Activated T-helper 17 cell treated with anti-CD3 and anti-CD28 coated beads, Interleukin-2, amount 50 U/mL, for 72 hours (primary cell): ENCODE results near the gene KRT9. TPM values are rescaled to one million over a fixed set of nuclear protein-coding genes. Genes with fewer than 3 reads are reported as not detected.
A peak's percentile ranks its signal among the peaks of the same experiment; 100 is the strongest.
"Not testable (repeated sequence)": the region's sequence is repeated elsewhere in the genome, so short reads cannot be mapped to it uniquely, and the experiment has no call there.

Experiments
- ATAC-seq: fragments of 150-1000 bp; cut with Tn5 transposase; replicated peaks from 2 replicates; pipeline ENCODE4 v1.10.0; 2021; ENCODE audit warnings: mild to moderate bottlenecking, moderate library complexity
- H3K27ac Mint-ChIP-seq: one replicate; pipeline ENCODE4 v1.8.0; 2022; ENCODE audit warnings: mixed read lengths
- H3K27me3 Mint-ChIP-seq: one replicate; pipeline ENCODE4 v1.8.0; 2022; ENCODE audit warnings: mixed read lengths
- H3K36me3 Mint-ChIP-seq: one replicate; pipeline ENCODE4 v1.8.0; 2022; ENCODE audit warnings: low read depth, mild to moderate bottlenecking, mixed read lengths
- H3K4me1 Mint-ChIP-seq: one replicate; pipeline ENCODE4 v1.8.0; 2022; ENCODE audit warnings: mixed read lengths
- H3K4me3 Mint-ChIP-seq: one replicate; pipeline ENCODE4 v1.8.0; 2022; ENCODE audit warnings: mild to moderate bottlenecking, mixed read lengths
- H3K9me3 Mint-ChIP-seq: one replicate; pipeline ENCODE4 v1.8.0; 2022; ENCODE audit warnings: mixed read lengths
- total RNA-seq, 2 donors: library from RNA; stranded (reverse); gene quantifications; one replicate each; pipeline ENCODE4 v1.2.3, GENCODE V29; 2022

The KRT9 gene
- total RNA-seq, 2 donors from 2014 or later, result not detected

DNA sequence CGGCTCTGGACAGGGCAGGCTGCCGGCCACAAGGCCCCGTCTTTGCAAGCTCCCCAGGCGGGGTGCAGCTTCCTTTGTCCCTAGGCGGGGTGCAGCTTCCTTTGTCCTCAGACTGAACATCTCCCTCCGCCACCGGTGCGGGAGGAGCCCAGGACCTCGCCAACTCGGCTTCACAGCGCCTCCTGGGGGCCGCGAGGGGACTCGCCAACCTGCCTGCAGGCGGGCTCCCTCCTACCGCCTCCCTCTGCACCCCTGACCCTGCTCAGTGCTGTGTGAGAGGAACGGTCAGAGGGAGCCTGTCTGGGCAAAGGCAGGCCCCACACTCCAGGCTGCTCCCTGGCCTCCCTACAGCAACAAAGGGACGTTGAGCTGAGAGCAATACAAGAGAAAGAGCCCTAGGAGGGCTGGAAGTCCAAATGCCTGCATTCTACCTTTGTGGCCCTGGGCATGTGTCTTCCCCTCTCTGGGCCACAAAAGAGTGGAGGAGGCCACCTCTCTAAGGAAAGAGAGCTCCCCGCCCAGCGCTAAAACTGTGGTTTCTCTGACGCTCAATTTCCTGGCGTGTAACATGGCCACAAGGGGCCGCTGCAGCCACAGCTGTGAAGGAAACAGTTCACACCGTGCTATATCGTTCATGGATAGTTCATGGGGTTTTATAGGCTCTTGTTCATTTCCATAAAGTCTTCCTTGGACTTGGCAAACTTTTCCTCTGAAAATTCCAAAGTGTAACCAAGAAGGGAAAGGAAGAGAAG lies 22.8 kb downstream of the KRT9 start:
- peak overlapping the region; percentile 71 for H3K27ac Mint-ChIP-seq
- no peaks in the 10 kb centered on the region for H3K9me3 Mint-ChIP-seq
- H3K4me1 Mint-ChIP-seq, result peaks cover 15% of the 10 kb centered on the region
- peaks cover 6% of the 10 kb centered on the region for H3K36me3 Mint-ChIP-seq
- peak overlapping the region; percentile 68 for H3K4me3 Mint-ChIP-seq
- H3K27me3 Mint-ChIP-seq, result peaks cover 14% of the 10 kb centered on the region
- peak; percentile 73 for ATAC-seq

DNA sequence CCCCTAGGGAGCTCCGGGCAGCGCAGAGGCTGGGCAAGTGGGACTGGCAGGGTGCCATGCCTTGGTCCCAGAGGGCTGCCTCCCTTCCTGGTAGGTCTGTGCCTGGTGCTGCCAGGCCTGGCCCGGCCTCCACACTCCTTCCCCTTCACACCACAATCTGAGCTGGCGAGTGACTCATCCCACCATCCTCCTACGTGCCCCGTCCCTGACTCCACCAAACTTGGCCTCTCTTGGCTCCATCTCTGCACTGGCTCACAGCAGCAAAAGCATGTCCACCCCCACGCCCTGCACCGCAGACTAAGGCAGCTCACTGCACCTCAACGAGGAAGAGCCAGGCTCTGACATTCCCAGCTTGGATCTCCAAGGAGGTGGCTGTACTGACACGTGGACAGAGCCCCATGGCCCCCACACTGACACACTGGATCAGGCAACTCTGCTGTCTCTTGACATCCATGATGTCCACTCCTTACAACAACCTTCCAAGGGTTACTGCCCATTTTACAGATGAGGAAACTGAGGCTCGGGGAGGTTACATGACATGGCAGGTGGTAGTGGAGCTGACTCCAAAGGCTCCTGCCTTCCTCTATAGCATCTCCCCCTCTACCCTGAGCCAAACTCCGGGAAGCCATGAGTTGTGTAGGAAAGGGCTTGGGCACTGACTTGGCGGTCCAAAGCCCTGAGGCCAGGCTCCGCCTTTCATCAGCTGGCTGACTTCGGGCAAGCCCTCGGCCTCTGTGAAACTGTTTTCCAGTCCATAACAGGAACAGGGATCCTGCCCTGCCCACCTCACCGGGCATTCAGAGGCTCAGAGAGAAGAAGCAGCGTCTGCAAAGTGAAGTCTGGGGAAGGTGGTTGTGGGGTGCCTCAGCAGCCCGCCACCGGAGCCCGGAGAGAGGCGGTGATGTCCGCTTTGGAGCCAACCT lies 23.7 kb downstream of the KRT9 start:
- Mint-ChIP-seq H3K4me1 (peaks cover 15% of the 10 kb centered on the region), H3K4me3 (peak overlapping the region; percentile 68), H3K9me3 (no peaks in the 10 kb centered on the region), H3K36me3 (peaks cover 6% of the 10 kb centered on the region), H3K27me3 (peaks cover 8% of the 10 kb centered on the region), H3K27ac (peak overlapping the region; percentile 68)
- peak; percentile 94 for ATAC-seq

DNA sequence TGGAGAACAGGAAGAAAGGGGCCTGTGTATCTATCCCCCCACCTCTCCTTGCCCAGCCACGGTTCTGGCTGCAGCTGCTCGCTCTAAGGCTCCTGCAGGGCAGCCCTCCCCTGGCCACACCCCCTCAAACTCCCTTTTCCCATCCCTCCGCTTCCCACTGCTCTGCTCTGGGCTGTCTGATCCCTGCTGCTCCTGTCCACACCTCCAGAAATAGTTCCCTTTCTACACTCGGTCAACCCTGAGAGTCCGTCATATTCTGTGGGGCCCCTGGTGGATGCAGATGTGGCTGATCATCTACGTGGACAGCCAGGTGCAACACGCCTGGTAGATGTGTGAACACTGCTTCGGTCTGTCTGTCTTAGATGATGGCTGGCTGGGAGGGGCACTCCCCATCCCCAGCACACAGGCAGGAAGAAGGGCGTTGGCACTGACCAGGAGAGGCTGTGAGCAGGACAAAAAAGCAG lies 24.4 kb downstream of the KRT9 start:
- no peak for ATAC-seq
- peaks cover 15% of the 10 kb centered on the region for H3K4me1 Mint-ChIP-seq
- peaks cover 3% of the 10 kb centered on the region for H3K27me3 Mint-ChIP-seq
- H3K36me3 Mint-ChIP-seq, result peaks cover 6% of the 10 kb centered on the region
- H3K9me3 Mint-ChIP-seq, result no peaks in the 10 kb centered on the region
- peak overlapping the region; percentile 68 for H3K27ac Mint-ChIP-seq
- H3K4me3 Mint-ChIP-seq, result peak overlapping the region; percentile 68

DNA sequence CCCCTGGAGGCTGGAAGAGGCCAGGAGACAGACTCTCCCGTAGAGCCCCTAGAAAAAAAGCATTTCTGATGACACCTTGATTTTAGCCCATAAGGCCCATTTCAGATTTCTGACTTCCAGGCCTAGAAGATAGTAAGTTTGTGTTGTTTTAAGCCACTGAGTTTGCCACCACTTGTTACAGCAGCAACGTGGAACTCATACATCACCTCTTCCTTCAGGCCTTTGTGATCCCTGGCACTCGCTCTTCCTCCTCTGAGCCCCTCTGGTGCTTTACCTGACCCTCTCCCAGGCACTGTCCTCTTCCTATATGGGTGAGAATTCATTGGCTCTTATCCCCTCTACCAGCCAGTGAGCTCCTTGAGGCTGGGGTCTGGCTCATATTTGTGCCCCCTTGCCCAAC lies 25.0 kb downstream of the KRT9 start:
- Mint-ChIP-seq H3K27ac (no peak overlapping the region), H3K4me1 (peaks cover 15% of the 10 kb centered on the region), H3K36me3 (peaks cover 6% of the 10 kb centered on the region), H3K9me3 (no peaks in the 10 kb centered on the region), H3K4me3 (no peak overlapping the region), H3K27me3 (peaks cover 1% of the 10 kb centered on the region)
- no peak for ATAC-seq

DNA sequence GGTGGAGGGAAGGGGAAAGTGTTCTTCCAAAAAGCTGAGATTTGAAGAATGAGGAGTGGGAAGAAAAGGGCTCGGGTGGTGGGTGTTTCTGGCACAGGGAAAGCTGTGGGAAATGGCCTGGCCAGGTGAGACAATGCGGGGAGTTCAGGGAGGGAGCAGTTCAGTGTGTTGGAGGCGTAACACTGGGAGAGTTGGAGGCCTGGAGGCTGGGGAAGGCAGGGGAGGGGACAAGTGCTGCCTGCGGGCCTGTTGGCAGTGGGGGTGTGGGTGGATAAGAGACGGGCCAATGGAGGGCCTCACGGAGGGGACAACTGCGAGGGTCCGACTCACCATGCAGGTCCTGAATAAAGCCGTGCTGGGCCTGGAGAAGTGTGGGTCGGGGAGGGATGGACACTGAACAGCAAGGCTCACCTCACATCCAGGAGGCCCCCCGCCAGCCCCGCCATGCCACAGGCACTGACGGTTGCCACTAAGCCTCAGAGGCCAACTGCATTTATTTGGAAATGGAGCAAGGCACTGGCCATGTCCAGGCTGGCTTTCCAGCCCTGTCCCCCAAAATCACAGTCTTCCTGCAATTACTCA lies 25.9 kb downstream of the KRT9 start:
- no peak for ATAC-seq
- Mint-ChIP-seq H3K9me3 (no peaks in the 10 kb centered on the region), H3K4me3 (no peak overlapping the region), H3K4me1 (peaks cover 15% of the 10 kb centered on the region), H3K27me3 (no peaks in the 10 kb centered on the region), H3K36me3 (peaks cover 6% of the 10 kb centered on the region), H3K27ac (no peak overlapping the region)

DNA sequence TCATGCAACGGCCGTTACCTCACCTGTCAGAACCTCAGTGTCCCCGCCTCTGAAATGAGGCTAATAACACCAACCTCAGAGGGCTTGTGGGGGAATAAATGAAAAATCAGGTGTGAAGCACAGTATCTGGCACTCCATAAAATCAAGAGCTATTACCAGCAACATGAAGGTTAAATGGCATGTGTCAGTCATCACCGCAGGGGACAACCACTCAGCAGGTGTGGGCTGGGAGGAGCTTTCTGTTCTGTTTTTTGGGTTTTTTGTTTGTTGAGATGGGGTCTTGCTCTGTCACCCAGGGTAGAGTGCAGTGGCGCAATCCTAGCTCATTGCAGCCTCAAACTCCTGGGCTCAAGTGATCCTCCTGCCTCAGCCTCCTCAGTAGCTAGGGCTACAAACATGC lies 26.9 kb downstream of the KRT9 start:
- Mint-ChIP-seq H3K4me1 (peaks cover 15% of the 10 kb centered on the region), H3K36me3 (peaks cover 6% of the 10 kb centered on the region), H3K27me3 (no peaks in the 10 kb centered on the region), H3K9me3 (no peaks in the 10 kb centered on the region), H3K27ac (no peak overlapping the region), H3K4me3 (no peak overlapping the region)
- ATAC-seq, result no peak

DNA sequence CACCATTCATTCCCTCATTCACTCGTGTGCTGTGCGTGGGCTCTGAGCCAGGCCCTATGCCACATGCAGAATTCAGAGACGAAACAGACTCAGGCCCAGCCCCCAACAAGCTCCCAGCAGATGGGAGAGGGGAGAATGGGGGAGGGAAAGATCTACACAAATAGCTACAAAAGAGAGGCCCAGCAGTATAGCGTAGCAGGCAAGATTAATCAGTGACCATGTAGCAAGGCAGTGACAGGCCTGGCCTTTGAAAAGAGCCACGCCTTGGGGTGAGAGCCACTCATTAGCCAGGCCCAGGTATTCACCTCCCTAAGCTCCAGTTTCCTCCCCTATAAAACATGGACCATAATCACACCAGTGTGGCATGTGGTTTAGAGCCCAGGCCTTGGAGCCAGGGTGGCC lies 27.4 kb downstream of the KRT9 start:
- no peak overlapping the region for H3K27ac Mint-ChIP-seq
- H3K27me3 Mint-ChIP-seq, result no peaks in the 10 kb centered on the region
- no peaks in the 10 kb centered on the region for H3K9me3 Mint-ChIP-seq
- no peak overlapping the region for H3K4me3 Mint-ChIP-seq
- peaks cover 14% of the 10 kb centered on the region for H3K4me1 Mint-ChIP-seq
- peaks cover 6% of the 10 kb centered on the region for H3K36me3 Mint-ChIP-seq
- ATAC-seq, result no peak

DNA sequence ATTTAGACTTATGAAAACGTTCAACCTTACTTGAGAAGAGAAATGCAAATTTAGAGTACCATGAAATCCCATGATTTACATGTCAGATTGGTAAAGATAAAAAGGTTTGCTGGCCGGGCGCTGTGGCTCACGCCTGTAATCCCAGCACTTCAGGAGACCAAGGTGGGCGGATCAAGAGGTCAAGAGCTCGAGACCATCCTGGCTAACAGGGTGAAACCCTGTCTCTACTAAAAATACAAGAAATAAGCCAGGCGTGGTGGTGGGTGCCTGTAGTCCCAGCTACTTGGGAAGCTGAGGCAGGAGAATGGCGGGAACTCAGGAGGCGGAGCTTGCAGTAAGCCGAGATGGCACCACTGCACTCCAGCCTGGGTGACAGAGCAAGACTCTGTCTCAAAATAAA lies 29.1 kb downstream of the KRT9 start:
- not testable (repeated sequence) for H3K27ac Mint-ChIP-seq

DNA sequence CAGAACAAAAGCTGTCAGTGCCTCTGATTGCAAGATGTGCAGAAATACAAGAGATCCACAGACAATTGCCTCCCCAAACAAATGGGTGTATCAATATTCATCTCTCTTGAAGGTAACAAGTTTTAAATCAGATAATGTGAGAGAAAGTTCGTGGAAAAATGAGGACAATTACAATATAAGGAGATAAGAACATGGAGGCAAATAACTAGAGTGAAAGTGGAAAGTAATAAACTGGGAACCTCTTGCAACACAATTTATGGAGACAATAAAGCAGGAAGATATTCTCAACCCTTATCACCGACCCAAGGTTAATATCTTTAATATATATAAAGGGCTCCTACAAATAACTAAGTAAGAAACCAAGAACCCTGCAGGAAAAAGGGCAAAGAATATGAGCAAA lies 29.5 kb downstream of the KRT9 start:
- H3K9me3 Mint-ChIP-seq, result no peaks in the 10 kb centered on the region
- H3K4me3 Mint-ChIP-seq, result no peak overlapping the region
- H3K4me1 Mint-ChIP-seq, result no peaks in the 10 kb centered on the region
- H3K27ac Mint-ChIP-seq, result no peak overlapping the region
- H3K27me3 Mint-ChIP-seq, result no peaks in the 10 kb centered on the region
- no peaks in the 10 kb centered on the region for H3K36me3 Mint-ChIP-seq
- ATAC-seq, result no peak

More for the DNA sequence above, 29.1 kb downstream of the KRT9 start:
- H3K4me3 Mint-ChIP-seq, H3K27me3 Mint-ChIP-seq, H3K9me3 Mint-ChIP-seq, H3K4me1 Mint-ChIP-seq, ATAC-seq, H3K36me3 Mint-ChIP-seq: not testable (repeated sequence)

DNA sequence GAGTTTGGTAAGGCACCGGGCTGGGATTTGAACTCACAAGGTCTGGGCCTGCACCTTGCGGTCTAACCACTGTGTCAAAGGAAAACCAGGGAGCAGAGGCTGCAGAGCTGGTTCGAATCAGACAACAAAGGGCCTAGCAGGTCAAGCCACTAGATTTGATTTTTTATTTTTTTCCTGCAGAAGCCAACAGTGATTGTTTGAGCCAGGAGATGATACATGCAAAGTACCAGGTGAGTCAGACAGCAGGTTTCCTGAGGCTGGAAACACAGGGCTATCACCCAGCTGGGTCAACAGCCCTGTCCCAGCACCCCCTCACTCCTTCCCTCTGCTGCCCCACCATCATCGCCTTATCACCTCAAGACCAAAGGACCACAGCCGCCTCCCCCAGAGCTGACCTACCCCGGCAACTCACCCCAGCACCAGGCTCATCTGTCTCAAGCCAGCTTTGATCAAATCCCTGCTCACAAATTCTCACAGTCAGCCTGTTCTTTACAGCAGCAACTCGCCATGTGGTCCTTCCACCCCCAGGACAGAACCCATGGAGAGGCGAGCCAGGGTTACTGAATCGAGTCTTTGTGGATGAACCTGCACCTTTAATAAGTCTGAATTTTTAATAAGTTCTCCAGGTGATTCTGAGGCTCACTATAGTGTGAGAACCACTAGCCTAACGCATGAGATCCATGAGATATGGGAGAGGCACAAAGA lies 30.8 kb downstream of the KRT9 start:
- H3K27ac Mint-ChIP-seq, result peak overlapping the region; percentile 77

DNA sequence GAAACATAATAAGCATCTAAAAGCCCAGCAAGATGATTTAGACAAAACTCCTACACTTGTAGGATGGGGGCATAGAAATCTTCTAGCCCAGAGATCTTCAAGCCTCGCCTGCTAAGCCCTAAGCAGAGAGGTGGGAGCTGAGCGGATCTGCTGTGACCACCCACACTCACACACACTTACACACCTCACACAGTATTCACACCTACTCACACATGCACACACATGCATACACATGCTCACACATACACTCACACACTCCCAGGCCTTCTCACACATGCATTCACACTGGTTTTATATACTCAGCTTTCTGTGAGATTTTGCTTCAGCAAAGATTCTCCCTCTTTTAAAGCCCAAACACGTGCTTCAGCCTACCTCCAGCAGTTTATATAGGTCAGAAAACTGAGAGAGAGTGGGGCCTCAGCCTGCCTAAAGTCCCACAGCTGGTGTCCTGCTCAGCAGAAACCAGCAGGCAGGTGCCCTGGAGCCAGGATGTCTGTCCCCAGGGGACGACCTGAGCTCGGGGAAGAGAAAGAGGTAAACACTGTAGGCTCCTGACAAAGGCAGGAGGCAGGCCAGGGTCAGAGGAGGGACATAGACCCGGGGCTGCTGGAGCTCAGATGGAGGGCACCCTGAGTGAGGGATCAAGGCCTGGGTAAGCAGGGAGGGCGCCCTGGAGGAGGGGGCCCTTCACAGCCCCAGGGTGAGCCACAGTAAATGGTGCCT lies 31.7 kb downstream of the KRT9 start:
- ATAC-seq, result no peak

More for the DNA sequence above, 30.8 kb downstream of the KRT9 start:
- no peak overlapping the region for H3K4me3 Mint-ChIP-seq
- H3K4me1 Mint-ChIP-seq, result no peaks in the 10 kb centered on the region
- ATAC-seq, result no peak
- no peaks in the 10 kb centered on the region for H3K9me3 Mint-ChIP-seq
- no peaks in the 10 kb centered on the region for H3K36me3 Mint-ChIP-seq
- H3K27me3 Mint-ChIP-seq, result no peaks in the 10 kb centered on the region

DNA sequence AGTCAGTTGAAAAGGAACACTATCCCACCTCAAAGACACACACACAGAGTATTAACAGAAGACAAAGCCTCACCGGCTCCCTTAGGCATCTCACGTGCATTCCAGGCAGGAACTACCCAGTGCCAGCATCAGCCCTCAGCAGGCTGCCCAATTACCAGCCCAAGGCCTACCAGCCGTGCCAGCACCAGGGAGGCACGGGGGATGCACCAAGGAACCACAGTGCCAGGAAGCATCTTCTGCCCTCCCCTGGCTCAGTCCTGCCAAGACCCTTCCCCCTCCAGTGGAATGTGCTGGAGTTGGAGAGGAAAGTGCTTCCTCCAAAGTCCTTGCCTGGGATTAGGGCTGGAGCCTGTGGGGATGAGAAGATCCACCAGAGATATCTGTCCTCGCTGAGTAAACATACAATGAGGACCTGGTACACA lies 32.8 kb downstream of the KRT9 start:
- H3K9me3 Mint-ChIP-seq, result no peaks in the 10 kb centered on the region
- no peak overlapping the region for H3K27ac Mint-ChIP-seq
- H3K36me3 Mint-ChIP-seq, result no peaks in the 10 kb centered on the region
- no peak overlapping the region for H3K4me3 Mint-ChIP-seq
- H3K4me1 Mint-ChIP-seq, result no peaks in the 10 kb centered on the region
- ATAC-seq, result no peak
- no peaks in the 10 kb centered on the region for H3K27me3 Mint-ChIP-seq

More for the DNA sequence above, 31.7 kb downstream of the KRT9 start:
- no peaks in the 10 kb centered on the region for H3K4me1 Mint-ChIP-seq
- H3K27me3 Mint-ChIP-seq, result no peaks in the 10 kb centered on the region
- H3K4me3 Mint-ChIP-seq, result no peak overlapping the region
- no peaks in the 10 kb centered on the region for H3K36me3 Mint-ChIP-seq
- no peaks in the 10 kb centered on the region for H3K9me3 Mint-ChIP-seq
- no peak overlapping the region for H3K27ac Mint-ChIP-seq

DNA sequence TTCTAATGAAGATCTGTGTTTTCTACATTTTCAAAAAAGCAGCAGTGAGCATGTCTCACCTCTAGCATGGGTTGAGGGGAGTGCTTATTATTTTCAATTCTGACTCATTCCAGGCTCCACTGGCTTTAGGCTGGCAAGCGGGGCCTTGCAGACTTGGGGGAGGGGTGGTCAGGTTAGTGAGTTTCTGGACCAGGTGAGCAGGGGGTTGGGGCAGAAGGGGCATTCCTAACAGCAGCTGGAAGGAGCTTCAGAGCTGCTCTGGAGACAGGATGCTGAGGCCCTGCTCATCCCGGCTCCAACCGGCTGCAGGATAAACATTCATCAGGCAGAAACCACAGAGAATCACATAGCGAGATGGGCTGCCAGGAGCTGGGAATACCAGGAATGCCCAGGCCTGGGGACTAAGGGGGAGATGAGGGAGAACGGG lies 33.3 kb downstream of the KRT9 start:
- no peaks in the 10 kb centered on the region for H3K36me3 Mint-ChIP-seq
- ATAC-seq, result no peak
- H3K4me3 Mint-ChIP-seq, result no peak overlapping the region
- H3K4me1 Mint-ChIP-seq, result no peaks in the 10 kb centered on the region
- H3K27me3 Mint-ChIP-seq, result peaks cover 4% of the 10 kb centered on the region
- H3K27ac Mint-ChIP-seq, result no peak overlapping the region
- no peaks in the 10 kb centered on the region for H3K9me3 Mint-ChIP-seq
